Measurements from ENCODE around the gene FOXC1. TPM values are rescaled to one million over a fixed set of nuclear protein-coding genes. Genes with fewer than 3 reads are reported as not detected.

The FOXC1 gene
- polyA plus RNA-seq, 1 donor from 2014 or later = 0.09 TPM

DNA sequence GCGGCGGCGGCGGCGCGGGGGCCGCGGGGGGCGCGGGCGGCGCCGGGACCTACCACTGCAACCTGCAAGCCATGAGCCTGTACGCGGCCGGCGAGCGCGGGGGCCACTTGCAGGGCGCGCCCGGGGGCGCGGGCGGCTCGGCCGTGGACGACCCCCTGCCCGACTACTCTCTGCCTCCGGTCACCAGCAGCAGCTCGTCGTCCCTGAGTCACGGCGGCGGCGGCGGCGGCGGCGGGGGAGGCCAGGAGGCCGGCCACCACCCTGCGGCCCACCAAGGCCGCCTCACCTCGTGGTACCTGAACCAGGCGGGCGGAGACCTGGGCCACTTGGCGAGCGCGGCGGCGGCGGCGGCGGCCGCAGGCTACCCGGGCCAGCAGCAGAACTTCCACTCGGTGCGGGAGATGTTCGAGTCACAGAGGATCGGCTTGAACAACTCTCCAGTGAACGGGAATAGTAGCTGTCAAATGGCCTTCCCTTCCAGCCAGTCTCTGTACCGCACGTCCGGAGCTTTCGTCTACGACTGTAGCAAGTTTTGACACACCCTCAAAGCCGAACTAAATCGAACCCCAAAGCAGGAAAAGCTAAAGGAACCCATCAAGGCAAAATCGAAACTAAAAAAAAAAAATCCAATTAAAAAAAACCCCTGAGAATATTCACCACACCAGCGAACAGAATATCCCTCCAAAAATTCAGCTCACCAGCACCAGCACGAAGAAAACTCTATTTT is 2.0 kb downstream of the FOXC1 start:
- Histone ChIP-seq H2AFZ (ENCODE audit: low read depth, low read length) (no peak overlapping the region), H3K4me3 (ENCODE audit: low read length) (no peak overlapping the region), H3K9me2 (ENCODE audit: insufficient read depth, low read length) (no peaks in the 10 kb centered on the region), H3K79me2 (replicated peaks; ENCODE audit: insufficient read depth, low read length) (no peaks in the 10 kb centered on the region), H3K27ac (ENCODE audit: low read length) (no peak overlapping the region), H3K27me3 (ENCODE audit: insufficient read depth, low read depth, low read length) (peaks cover 93% of the 10 kb centered on the region), H4K20me1 (ENCODE audit: insufficient read depth) (no peaks in the 10 kb centered on the region), H3K9me3 (ENCODE audit: low read length) (no peaks in the 10 kb centered on the region), H3K9ac (ENCODE audit: low read length) (no peak overlapping the region), H3F3A (ENCODE audit: insufficient read depth, low read length, poor library complexity, severe bottlenecking) (no peaks in the 10 kb centered on the region), H3K4me2 (ENCODE audit: low read length) (no peak overlapping the region), H3K36me3 (ENCODE audit: insufficient read depth, low read length) (no peaks in the 10 kb centered on the region)
- no peak for TF ChIP-seq SMC3 (conservative IDR thresholded peaks at IDR 0.05; ENCODE audit: poor library complexity)
- no peak for TF ChIP-seq RAD21 (conservative IDR thresholded peaks at IDR 0.05)
- TF ChIP-seq POLR2AphosphoS5 (IDR thresholded peaks at IDR 0.05) = no peak
- TF ChIP-seq MXI1 (conservative IDR thresholded peaks at IDR 0.05; ENCODE audit: poor library complexity, severe bottlenecking) = no peak
- no peak for TF ChIP-seq TAF1 (IDR thresholded peaks at IDR 0.05; ENCODE audit: low read depth)
- no peak for TF ChIP-seq REST (IDR thresholded peaks at IDR 0.05; ENCODE audit: borderline replicate concordance)
- TF ChIP-seq EZH2 (IDR thresholded peaks at IDR 0.05; ENCODE audit: borderline replicate concordance, insufficient read depth, low read length, poor library complexity, severe bottlenecking) = peak; percentile 72
- no peak for TF ChIP-seq CTCF (IDR thresholded peaks at IDR 0.05; ENCODE audit: poor library complexity, severe bottlenecking)

DNA sequence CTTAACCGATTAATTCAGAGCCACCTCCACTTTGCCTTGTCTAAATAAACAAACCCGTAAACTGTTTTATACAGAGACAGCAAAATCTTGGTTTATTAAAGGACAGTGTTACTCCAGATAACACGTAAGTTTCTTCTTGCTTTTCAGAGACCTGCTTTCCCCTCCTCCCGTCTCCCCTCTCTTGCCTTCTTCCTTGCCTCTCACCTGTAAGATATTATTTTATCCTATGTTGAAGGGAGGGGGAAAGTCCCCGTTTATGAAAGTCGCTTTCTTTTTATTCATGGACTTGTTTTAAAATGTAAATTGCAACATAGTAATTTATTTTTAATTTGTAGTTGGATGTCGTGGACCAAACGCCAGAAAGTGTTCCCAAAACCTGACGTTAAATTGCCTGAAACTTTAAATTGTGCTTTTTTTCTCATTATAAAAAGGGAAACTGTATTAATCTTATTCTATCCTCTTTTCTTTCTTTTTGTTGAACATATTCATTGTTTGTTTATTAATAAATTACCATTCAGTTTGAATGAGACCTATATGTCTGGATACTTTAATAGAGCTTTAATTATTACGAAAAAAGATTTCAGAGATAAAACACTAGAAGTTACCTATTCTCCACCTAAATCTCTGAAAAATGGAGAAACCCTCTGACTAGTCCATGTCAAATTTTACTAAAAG is 2.7 kb downstream of the FOXC1 start:
- no peak overlapping the region for H3K9ac ChIP-seq (ENCODE audit: low read length)
- no peaks in the 10 kb centered on the region for H3K9me2 ChIP-seq (ENCODE audit: insufficient read depth, low read length)
- no peaks in the 10 kb centered on the region for H3K36me3 ChIP-seq (ENCODE audit: insufficient read depth, low read length)
- no peaks in the 10 kb centered on the region for H4K20me1 ChIP-seq (ENCODE audit: insufficient read depth)
- no peaks in the 10 kb centered on the region for H3F3A ChIP-seq (ENCODE audit: insufficient read depth, low read length, poor library complexity, severe bottlenecking)
- H3K27ac ChIP-seq (ENCODE audit: low read length) = no peak overlapping the region
- no peak overlapping the region for H3K4me2 ChIP-seq (ENCODE audit: low read length)
- no peaks in the 10 kb centered on the region for H3K9me3 ChIP-seq (ENCODE audit: low read length)
- no peak overlapping the region for H2AFZ ChIP-seq (ENCODE audit: low read depth, low read length)
- H3K27me3 ChIP-seq (ENCODE audit: insufficient read depth, low read depth, low read length) = peaks cover 93% of the 10 kb centered on the region
- TF ChIP-seq REST (IDR thresholded peaks at IDR 0.05; ENCODE audit: borderline replicate concordance) = no peak
- no peak for TF ChIP-seq POLR2AphosphoS5 (IDR thresholded peaks at IDR 0.05)
- no peak for TF ChIP-seq TAF1 (IDR thresholded peaks at IDR 0.05; ENCODE audit: low read depth)
- no peak for TF ChIP-seq EP300 (conservative IDR thresholded peaks at IDR 0.05; ENCODE audit: poor library complexity, severe bottlenecking)
- TF ChIP-seq MXI1 (conservative IDR thresholded peaks at IDR 0.05; ENCODE audit: poor library complexity, severe bottlenecking) = no peak
- no peak for TF ChIP-seq RAD21 (conservative IDR thresholded peaks at IDR 0.05)
- TF ChIP-seq EZH2 (IDR thresholded peaks at IDR 0.05; ENCODE audit: borderline replicate concordance, insufficient read depth, low read length, poor library complexity, severe bottlenecking) = no peak
- TF ChIP-seq CTCF (IDR thresholded peaks at IDR 0.05; ENCODE audit: poor library complexity, severe bottlenecking) = no peak
- TF ChIP-seq SMC3 (conservative IDR thresholded peaks at IDR 0.05; ENCODE audit: poor library complexity) = no peak
- no peak overlapping the region for H3K4me3 ChIP-seq (ENCODE audit: low read length)
- H3K79me2 ChIP-seq (replicated peaks; ENCODE audit: insufficient read depth, low read length) = no peaks in the 10 kb centered on the region

Data from neural cell (in vitro differentiated cells).